Epithelial cell of esophagus (primary cell): ENCODE measurements around the gene MYOM1.

Experiments
- DNase-seq: peaks from one replicate; pipeline ENCODE4 v3.0.0; 2010; ENCODE audit warnings: low read depth
- H3K4me3 ChIP-seq: 2 replicates; pipeline ENCODE4 v1.5.1; 2011; ENCODE audit warnings: mild to moderate bottlenecking, low read length, control low read depth
- TF ChIP-seq, protein P1 (sequence below): IDR thresholded peaks from 2 replicates; pipeline ENCODE4 v1.5.1; 2011; ENCODE audit warnings: low read depth, mild to moderate bottlenecking, low read length, control low read depth, inconsistent platforms; ENCODE audit not compliant: insufficient read depth; ENCODE audit errors: missing control alignments

MYOM1 gene

DNA sequence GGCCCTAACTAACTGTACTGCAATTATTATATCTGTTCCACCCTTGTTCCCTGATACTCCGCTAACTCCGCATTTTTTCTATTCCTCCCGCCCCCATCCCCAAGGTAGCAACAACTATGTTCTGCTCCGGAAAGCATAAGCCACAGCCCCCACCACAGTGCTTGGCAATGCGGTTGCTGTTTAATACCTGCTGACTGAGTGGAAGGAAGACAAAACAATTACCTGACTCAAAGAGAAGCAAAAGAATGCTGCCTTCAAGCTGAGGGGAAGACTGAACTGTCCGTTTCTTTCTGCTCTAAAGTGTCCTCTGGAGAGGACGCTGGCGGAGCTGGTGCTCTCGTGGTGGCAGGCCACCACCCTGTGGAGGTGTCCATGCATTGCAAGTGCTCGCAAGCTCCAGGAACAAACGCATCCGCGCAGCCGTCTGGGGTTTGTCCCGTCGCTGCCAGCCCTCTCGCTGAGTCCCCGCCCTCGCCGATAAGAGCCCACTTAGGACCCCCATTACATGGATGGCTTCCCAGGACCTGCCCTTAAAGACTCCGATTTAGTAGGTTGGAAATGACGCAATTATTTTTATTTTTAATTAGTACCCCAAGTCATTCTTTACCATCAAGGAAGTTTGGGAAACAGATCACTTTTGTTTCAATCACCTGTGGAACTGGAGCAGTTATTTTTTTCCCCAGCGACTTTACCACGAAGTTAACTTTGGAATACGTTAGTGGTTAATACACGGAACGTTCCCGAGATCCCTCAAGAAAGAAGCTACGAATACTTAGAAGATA, 26.3 kb upstream of the MYOM1 start:
- TF ChIP-seq, protein P1, sequence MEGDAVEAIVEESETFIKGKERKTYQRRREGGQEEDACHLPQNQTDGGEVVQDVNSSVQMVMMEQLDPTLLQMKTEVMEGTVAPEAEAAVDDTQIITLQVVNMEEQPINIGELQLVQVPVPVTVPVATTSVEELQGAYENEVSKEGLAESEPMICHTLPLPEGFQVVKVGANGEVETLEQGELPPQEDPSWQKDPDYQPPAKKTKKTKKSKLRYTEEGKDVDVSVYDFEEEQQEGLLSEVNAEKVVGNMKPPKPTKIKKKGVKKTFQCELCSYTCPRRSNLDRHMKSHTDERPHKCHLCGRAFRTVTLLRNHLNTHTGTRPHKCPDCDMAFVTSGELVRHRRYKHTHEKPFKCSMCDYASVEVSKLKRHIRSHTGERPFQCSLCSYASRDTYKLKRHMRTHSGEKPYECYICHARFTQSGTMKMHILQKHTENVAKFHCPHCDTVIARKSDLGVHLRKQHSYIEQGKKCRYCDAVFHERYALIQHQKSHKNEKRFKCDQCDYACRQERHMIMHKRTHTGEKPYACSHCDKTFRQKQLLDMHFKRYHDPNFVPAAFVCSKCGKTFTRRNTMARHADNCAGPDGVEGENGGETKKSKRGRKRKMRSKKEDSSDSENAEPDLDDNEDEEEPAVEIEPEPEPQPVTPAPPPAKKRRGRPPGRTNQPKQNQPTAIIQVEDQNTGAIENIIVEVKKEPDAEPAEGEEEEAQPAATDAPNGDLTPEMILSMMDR = peak; percentile 98
- DNase-seq = peak; percentile 89
- H3K4me3 ChIP-seq = peak overlapping the region; percentile 86

DNA sequence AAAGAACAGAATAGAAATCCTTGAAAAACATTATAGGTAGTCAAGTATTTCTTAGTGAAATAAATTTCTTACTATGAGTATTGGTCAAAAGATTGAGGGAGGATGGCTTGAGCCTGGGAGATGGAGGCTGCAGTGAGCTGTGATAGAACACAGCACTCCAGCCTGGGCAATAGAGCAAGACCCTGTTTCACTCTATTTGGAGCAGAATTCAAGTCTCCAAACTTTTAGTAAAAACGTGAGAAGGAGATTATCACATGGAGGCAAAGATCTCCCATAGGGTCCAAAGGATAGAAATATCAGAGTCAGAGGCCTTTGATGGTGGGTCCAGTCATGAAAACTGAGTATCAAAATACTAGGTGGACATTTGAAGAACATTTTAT, 25.4 kb upstream of the MYOM1 start:
- H3K4me3 ChIP-seq = no peak overlapping the region
- no peak for DNase-seq
- TF ChIP-seq, protein P1 = no peak

DNA sequence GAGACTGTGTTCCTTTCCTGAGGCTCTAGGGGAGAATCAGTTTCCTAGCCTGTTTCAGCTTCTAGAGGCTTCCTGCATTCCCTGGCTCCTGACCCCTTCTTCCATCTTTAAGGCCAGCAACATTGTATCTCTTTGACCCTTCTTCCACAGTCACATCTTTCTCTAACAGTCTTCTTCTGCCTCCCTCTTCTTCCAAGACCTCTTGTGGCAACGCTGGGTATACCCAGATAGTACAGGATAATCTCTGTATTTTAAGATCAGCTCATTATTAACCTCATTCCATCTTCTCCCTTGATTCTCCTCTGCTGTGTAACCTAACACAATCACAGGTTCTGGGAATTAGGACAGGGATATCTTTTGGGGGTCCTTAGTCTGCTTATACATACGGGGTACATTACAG, 19.0 kb upstream of the MYOM1 start:
- no peak for DNase-seq
- no peak overlapping the region for H3K4me3 ChIP-seq
- TF ChIP-seq, protein P1 = peak; percentile 17

DNA sequence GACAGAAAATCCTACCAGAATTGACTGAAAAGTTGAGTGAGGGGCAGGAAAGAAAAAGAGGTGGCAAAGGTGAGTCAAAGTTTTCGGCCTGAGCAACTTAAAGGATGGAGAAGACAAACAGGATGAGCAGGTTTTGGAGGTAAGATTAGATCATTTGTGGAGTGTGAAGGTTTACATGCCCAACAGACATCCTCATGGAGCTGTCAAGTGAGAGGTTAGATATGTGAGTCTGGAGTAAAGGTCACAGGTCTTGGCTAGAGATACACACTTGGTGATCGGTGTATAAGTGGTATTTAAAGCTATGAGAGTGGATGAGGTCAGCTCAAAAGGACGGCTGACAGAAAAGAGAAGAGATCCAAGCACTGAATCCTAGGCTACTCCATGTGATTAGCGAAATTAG, 16.7 kb upstream of the MYOM1 start:
- H3K4me3 ChIP-seq = no peak overlapping the region
- peak; percentile 84 for DNase-seq
- TF ChIP-seq, protein P1 = no peak

DNA sequence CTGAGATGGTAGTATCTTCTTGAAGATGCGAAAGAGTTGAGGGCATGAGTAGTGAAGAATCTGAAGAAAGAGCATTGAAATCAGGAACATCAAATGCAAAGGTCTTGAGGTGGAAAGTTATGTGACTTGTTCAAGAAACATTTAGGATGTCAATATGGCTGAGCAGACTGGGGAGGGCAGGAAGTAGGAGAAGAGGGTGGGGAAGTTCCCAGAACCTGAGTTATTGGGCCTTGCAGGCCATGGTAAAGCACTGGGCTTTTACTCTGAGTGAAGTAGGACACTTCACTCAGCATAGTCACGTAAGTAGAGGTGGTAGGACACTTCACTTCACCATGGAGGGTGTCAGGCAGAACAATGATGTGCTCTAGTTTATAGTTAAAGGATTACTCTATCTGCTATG, 16.1 kb upstream of the MYOM1 start:
- TF ChIP-seq, protein P1 = no peak
- no peak for DNase-seq
- no peak overlapping the region for H3K4me3 ChIP-seq

DNA sequence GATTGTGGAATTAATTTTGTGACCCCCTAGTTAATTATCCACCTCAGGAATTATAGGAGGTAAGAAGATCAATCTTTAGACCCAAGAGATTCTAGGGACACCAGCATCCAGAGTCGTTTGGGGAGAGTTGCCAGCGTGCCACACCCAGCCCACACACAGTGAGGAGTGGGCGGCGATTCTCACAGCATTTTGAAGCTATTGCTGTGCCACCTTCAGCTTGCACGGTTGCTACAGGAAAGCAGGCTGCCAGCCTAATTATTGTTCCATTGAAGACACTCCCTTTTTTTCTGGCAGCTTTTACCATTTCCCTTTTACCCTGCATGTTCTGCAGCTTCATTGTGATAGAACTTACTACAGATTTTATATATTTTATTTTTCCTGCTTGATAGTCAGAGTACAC, 14.7 kb upstream of the MYOM1 start:
- no peak overlapping the region for H3K4me3 ChIP-seq
- DNase-seq = no peak
- TF ChIP-seq, protein P1 = no peak
